H9 (cell line): Measurements from ENCODE around the gene FASTKD1. TPM values are rescaled to one million over a fixed set of nuclear protein-coding genes. Genes with fewer than 3 reads are reported as not detected.

Experiments used
- DNase-seq: peaks from one replicate; pipeline ENCODE4 v3.0.0-alpha.2; 2017
- H2AFZ ChIP-seq: one replicate; pipeline ENCODE4 v1.6.1; 2013; ENCODE audit warnings: mild to moderate bottlenecking, low read length, control low read depth, moderate library complexity
- H2AK5ac ChIP-seq: 2 replicates; pipeline ENCODE4 v1.6.1; 2013; ENCODE audit warnings: low read length, control low read depth, mixed read lengths; ENCODE audit not compliant: insufficient read length
- H2BK120ac ChIP-seq: one replicate; pipeline ENCODE4 v1.6.1; 2013; ENCODE audit warnings: low read depth, mild to moderate bottlenecking, low read length, control low read depth, inconsistent platforms; ENCODE audit not compliant: poor library complexity, severe bottlenecking
- H2BK12ac ChIP-seq: 2 replicates; pipeline ENCODE4 v1.6.1; 2013; ENCODE audit warnings: low read length, control low read depth, mixed read lengths, low read depth; ENCODE audit not compliant: insufficient read length
- H2BK15ac ChIP-seq: 2 replicates; pipeline ENCODE4 v1.6.1; 2013; ENCODE audit warnings: low read depth, low read length, control low read depth
- H2BK20ac ChIP-seq: one replicate; pipeline ENCODE4 v1.6.1; 2013; ENCODE audit warnings: low read depth, mild to moderate bottlenecking, low read length, control low read depth, inconsistent platforms; ENCODE audit not compliant: poor library complexity, severe bottlenecking
- H2BK5ac ChIP-seq: 2 replicates; pipeline ENCODE4 v1.6.1; 2013; ENCODE audit warnings: low read length, control low read depth, mixed read lengths; ENCODE audit not compliant: insufficient read length
- H3K14ac ChIP-seq: 2 replicates; pipeline ENCODE4 v1.6.1; 2013; ENCODE audit warnings: low read length, control low read depth; ENCODE audit not compliant: insufficient read depth
- H3K18ac ChIP-seq: 2 replicates; pipeline ENCODE4 v1.6.1; 2013; ENCODE audit warnings: low read depth, mild to moderate bottlenecking, mixed read lengths, low read length, control low read depth; ENCODE audit not compliant: insufficient read length
- H3K23ac ChIP-seq: 2 replicates; pipeline ENCODE4 v1.6.1; 2013; ENCODE audit warnings: low read length, control low read depth, mixed read lengths, low read depth; ENCODE audit not compliant: insufficient read length
- H3K23me2 ChIP-seq: 2 replicates; pipeline ENCODE4 v1.6.1; 2013; ENCODE audit warnings: low read depth, mild to moderate bottlenecking, mixed read lengths, low read length, control low read depth; ENCODE audit not compliant: insufficient read length, poor library complexity, severe bottlenecking
- H3K27ac ChIP-seq: 2 replicates; pipeline ENCODE4 v1.5.1; 2013; ENCODE audit warnings: low read length, control low read depth, mixed read lengths, low read depth; ENCODE audit not compliant: insufficient read length
- H3K27me3 ChIP-seq: 2 replicates; pipeline ENCODE4 v1.6.1; 2013; ENCODE audit warnings: low read length, control low read depth, inconsistent platforms; ENCODE audit not compliant: insufficient read depth
- H3K4ac ChIP-seq: 2 replicates; pipeline ENCODE4 v1.6.1; 2013; ENCODE audit warnings: low read depth, mild to moderate bottlenecking, control low read depth, inconsistent platforms, low read length, moderate library complexity
- H3K4me1 ChIP-seq: 2 replicates; pipeline ENCODE4 v1.6.1; 2013; ENCODE audit warnings: low read length, control low read depth, inconsistent platforms; ENCODE audit not compliant: insufficient read depth
- H3K4me2 ChIP-seq: 2 replicates; pipeline ENCODE4 v1.6.1; 2013; ENCODE audit warnings: low read length, control low read depth, mixed read lengths; ENCODE audit not compliant: insufficient read length, insufficient read depth
- H3K56ac ChIP-seq: 2 replicates; pipeline ENCODE4 v1.6.1; 2013; ENCODE audit warnings: low read depth, mild to moderate bottlenecking, mixed read lengths, low read length, control low read depth; ENCODE audit not compliant: insufficient read length
- H3K79me1 ChIP-seq: 2 replicates; pipeline ENCODE4 v1.6.1; 2013; ENCODE audit warnings: low read depth, mild to moderate bottlenecking, moderate library complexity, low read length, control low read depth, inconsistent platforms; ENCODE audit not compliant: insufficient read depth, poor library complexity, severe bottlenecking
- H3K79me2 ChIP-seq: 2 replicates; pipeline ENCODE4 v1.6.1; 2013; ENCODE audit warnings: low read length, control low read depth, inconsistent platforms; ENCODE audit not compliant: insufficient read depth
- H3K9ac ChIP-seq: 2 replicates; pipeline ENCODE4 v1.6.1; 2013; ENCODE audit warnings: low read length, control low read depth, mixed read lengths; ENCODE audit not compliant: insufficient read length; ENCODE audit errors: extremely low read depth
- H3K9me3 ChIP-seq: one replicate; pipeline ENCODE4 v1.6.1; 2013; ENCODE audit warnings: low read depth, low read length, inconsistent platforms; ENCODE audit not compliant: control insufficient read depth
- H3T11ph ChIP-seq: one replicate; pipeline ENCODE4 v1.6.1; 2013; ENCODE audit warnings: mild to moderate bottlenecking, low read length, control low read depth, inconsistent platforms
- H4K20me1 ChIP-seq: one replicate; pipeline ENCODE4 v1.6.1; 2013; ENCODE audit not compliant: control insufficient read depth, insufficient read length, insufficient read depth
- H4K5ac ChIP-seq: 2 replicates; pipeline ENCODE4 v1.6.1; 2013; ENCODE audit warnings: low read depth, mild to moderate bottlenecking, mixed read lengths, low read length, control low read depth; ENCODE audit not compliant: insufficient read length
- H4K8ac ChIP-seq: replicated peaks from 2 replicates; pipeline ENCODE4 v1.6.1; 2013; ENCODE audit warnings: low read length, control low read depth, mixed read lengths, low read depth; ENCODE audit not compliant: insufficient read length
- H4K91ac ChIP-seq: 2 replicates; pipeline ENCODE4 v1.6.1; 2013; ENCODE audit warnings: low read depth, mild to moderate bottlenecking, moderate library complexity, mixed read lengths, low read length, control low read depth; ENCODE audit not compliant: insufficient read length
- H3K27ac Mint-ChIP-seq, 3 experiments: 2 replicates in 2 of 3; 3 replicates in 1 of 3; pipeline ENCODE4 v1.8.0; 2020 to 2021; ENCODE audit warnings: mixed read lengths in 3 of 3, mild to moderate bottlenecking in 1 of 3, moderate library complexity in 1 of 3
- H3K27me3 Mint-ChIP-seq: 2 replicates; pipeline ENCODE4 v1.8.0; 2021; ENCODE audit warnings: low read depth, mild to moderate bottlenecking, moderate library complexity, mixed read lengths
- H3K36me3 Mint-ChIP-seq, 3 experiments: 2 replicates in 2 of 3; 3 replicates in 1 of 3; pipeline ENCODE4 v1.8.0; 2020 to 2021; ENCODE audit warnings: low read depth in 3 of 3, mixed read lengths in 3 of 3; ENCODE audit not compliant: insufficient read depth in 1 of 3
- H3K4me1 Mint-ChIP-seq, 2 experiments: 2 replicates each; pipeline ENCODE4 v1.8.0; 2020; ENCODE audit warnings: mixed read lengths in 2 of 2
- H3K4me3 Mint-ChIP-seq, 2 experiments: 2 replicates in 1 of 2; 3 replicates in 1 of 2; pipeline ENCODE4 v1.8.0; 2020 to 2021; ENCODE audit warnings: mild to moderate bottlenecking in 2 of 2, mixed read lengths in 2 of 2, moderate library complexity in 1 of 2
- H3K9me3 Mint-ChIP-seq, 2 experiments: 2 replicates in 1 of 2; 3 replicates in 1 of 2; pipeline ENCODE4 v1.8.0; 2020; ENCODE audit warnings: mild to moderate bottlenecking in 2 of 2, mixed read lengths in 2 of 2, moderate library complexity in 1 of 2
- WGBS: extraction: QIAGEN DNeasy Blood & Tissue Kit; methylation state at CpG from one replicate; pipeline ENCODE4 v1.1.7; 2013; ENCODE audit warnings: missing lambda C conversion rate, low lambda C conversion rate, mixed read lengths; ENCODE audit not compliant: insufficient read length; ENCODE audit errors: extremely low coverage; 5-methylcytosine and 5-hydroxymethylcytosine counted together
- total RNA-seq: library from RNA; stranded (reverse); gene quantifications from 2 replicates; pipeline ENCODE4 v1.2.1, GENCODE V29; 2021
- TF ChIP-seq, protein P1 (sequence below): fragments of 200-600 bp; sonication (generic); conservative IDR thresholded peaks from 3 replicates; pipeline ENCODE4 v1.8.0; 2021; ENCODE audit warnings: antibody characterized with exemption, mild to moderate bottlenecking

Gene FASTKD1
- total RNA-seq, 1 experiment from 2014 or later: 47.6 TPM

DNA sequence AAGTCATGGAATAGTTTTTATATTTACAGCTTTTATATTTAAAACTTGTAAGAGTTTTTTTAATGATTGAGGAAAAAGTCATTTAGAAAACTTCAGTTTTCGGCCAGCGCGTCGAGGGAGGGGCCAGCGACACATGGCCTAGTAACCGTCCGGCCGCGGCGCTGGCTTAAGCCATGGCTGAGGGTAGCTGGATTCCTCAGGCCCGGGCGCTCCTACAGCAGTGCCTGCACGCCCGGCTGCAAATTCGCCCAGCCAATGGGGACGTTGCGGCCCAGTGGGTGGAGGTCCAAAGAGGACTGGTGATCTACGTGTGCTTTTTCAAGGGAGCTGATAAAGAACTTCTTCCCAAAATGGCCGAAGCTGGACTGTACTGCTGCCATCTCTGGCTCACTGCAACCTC, 69.0 kb downstream of the FASTKD1 start:
- Mint-ChIP-seq H3K9me3 (peaks cover 7 to 13% of the 10 kb centered on the region in 2 experiments; a peak in 3 of 5 replicates), H3K36me3 (peaks cover 0 to 14% (median 1%) of the 10 kb centered on the region in 3 experiments; a peak in 2 of 7 replicates), H3K27ac (no peak overlapping the region), H3K27me3 (no peaks in the 10 kb centered on the region; the same call in 1 of the 2 replicates), H3K4me1 (peaks cover 6 to 9% of the 10 kb centered on the region in 2 experiments), H3K4me3 (no peak overlapping the region)
- H4K91ac ChIP-seq: no peak overlapping the region
- WGBS: no CpG with 5 or more reads among the region's 19 CpGs
- H3K79me1 ChIP-seq: no peaks in the 10 kb centered on the region
- no peak overlapping the region for H3K14ac ChIP-seq
- no peak overlapping the region for H3K9ac ChIP-seq
- H4K5ac ChIP-seq: no peak overlapping the region
- H4K20me1 ChIP-seq: no peaks in the 10 kb centered on the region
- no peak overlapping the region for H2BK5ac ChIP-seq
- H2BK15ac ChIP-seq: no peak overlapping the region
- H3K23ac ChIP-seq: no peak overlapping the region
- H2AK5ac ChIP-seq: no peak overlapping the region
- DNase-seq: no peak
- no peak overlapping the region for H2AFZ ChIP-seq
- no peaks in the 10 kb centered on the region for H3K9me3 ChIP-seq
- no peak overlapping the region for H3K56ac ChIP-seq
- H3K4ac ChIP-seq: no peak overlapping the region
- H4K8ac ChIP-seq: no peak overlapping the region
- H3T11ph ChIP-seq: no peak overlapping the region
- no peak overlapping the region for H3K4me2 ChIP-seq
- H3K23me2 ChIP-seq: no peaks in the 10 kb centered on the region
- TF ChIP-seq, protein P1, sequence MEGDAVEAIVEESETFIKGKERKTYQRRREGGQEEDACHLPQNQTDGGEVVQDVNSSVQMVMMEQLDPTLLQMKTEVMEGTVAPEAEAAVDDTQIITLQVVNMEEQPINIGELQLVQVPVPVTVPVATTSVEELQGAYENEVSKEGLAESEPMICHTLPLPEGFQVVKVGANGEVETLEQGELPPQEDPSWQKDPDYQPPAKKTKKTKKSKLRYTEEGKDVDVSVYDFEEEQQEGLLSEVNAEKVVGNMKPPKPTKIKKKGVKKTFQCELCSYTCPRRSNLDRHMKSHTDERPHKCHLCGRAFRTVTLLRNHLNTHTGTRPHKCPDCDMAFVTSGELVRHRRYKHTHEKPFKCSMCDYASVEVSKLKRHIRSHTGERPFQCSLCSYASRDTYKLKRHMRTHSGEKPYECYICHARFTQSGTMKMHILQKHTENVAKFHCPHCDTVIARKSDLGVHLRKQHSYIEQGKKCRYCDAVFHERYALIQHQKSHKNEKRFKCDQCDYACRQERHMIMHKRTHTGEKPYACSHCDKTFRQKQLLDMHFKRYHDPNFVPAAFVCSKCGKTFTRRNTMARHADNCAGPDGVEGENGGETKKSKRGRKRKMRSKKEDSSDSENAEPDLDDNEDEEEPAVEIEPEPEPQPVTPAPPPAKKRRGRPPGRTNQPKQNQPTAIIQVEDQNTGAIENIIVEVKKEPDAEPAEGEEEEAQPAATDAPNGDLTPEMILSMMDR: no peak
- no peaks in the 10 kb centered on the region for H3K27me3 ChIP-seq
- no peak overlapping the region for H3K27ac ChIP-seq
- H3K18ac ChIP-seq: no peak overlapping the region
- H2BK12ac ChIP-seq: no peak overlapping the region
- H3K79me2 ChIP-seq: no peaks in the 10 kb centered on the region
- no peak overlapping the region for H2BK20ac ChIP-seq
- no peak overlapping the region for H2BK120ac ChIP-seq
- no peaks in the 10 kb centered on the region for H3K4me1 ChIP-seq
